Panc1 (cell line): Measurements from ENCODE around the gene LONP2. TPM values are rescaled to one million over a fixed set of nuclear protein-coding genes. Genes with fewer than 3 reads are reported as not detected.
"Not testable (repeated sequence)": the region's sequence is repeated elsewhere in the genome, so short reads cannot be mapped to it uniquely, and the experiment has no call there.

Source experiments
- ATAC-seq: fragments of 200-7000 bp; cut with Tn5 transposase; 2 replicates; pipeline ENCODE4 v1.9.1; 2020; ENCODE audit warnings: mild to moderate bottlenecking, moderate library complexity
- BruUV-seq: library from RNA; stranded (reverse); fragments of 400-500 nt; replicated peaks from 2 replicates; lab custom pipeline; 2021; lab: Mats Ljungman, UMichigan
- CTCF ChIA-PET: fragments of 300-600 bp; sonication (Branson Sonifier 250); formaldehyde crosslinking; loops from one replicate; lab custom pipeline; 2022; ENCODE audit warnings: antibody characterized with exemption; lab: Charles Lee
- POLR2A ChIA-PET: fragments of 300-600 bp; sonication (Branson Sonifier 250); formaldehyde crosslinking; loops from one replicate; lab custom pipeline; 2022; ENCODE audit warnings: antibody characterized with exemption; lab: Charles Lee
- DNase-seq: peaks from one replicate; pipeline ENCODE4 v3.0.0-alpha.2; 2010; ENCODE audit warnings: low read depth, low spot score
- H3K27ac ChIP-seq: 2 replicates; pipeline ENCODE4 v1.5.1; 2011; ENCODE audit warnings: mild to moderate bottlenecking, low read length, inconsistent platforms
- H3K27me3 ChIP-seq: fragments of 200-500 bp; sonication (Bioruptor generic); 2 replicates; pipeline ENCODE4 v1.6.0; 2014; ENCODE audit warnings: low read length, inconsistent platforms; ENCODE audit not compliant: control insufficient read depth, insufficient read depth
- H3K36me3 ChIP-seq: fragments of 200-500 bp; sonication (Bioruptor generic); 2 replicates; pipeline ENCODE4 v1.5.1; 2014; ENCODE audit warnings: inconsistent platforms, mild to moderate bottlenecking, low read length, moderate library complexity; ENCODE audit not compliant: control insufficient read depth, insufficient read depth
- H3K4me1 ChIP-seq: 2 replicates; pipeline ENCODE4 v1.5.1; 2011; ENCODE audit warnings: inconsistent platforms, mild to moderate bottlenecking, low read length, moderate library complexity; ENCODE audit not compliant: control insufficient read depth, insufficient read depth
- H3K4me3 ChIP-seq, 2 experiments: 2 replicates each; pipeline ENCODE4 v1.5.1; 2011 to 2012; ENCODE audit warnings: low read depth in 2 of 2, low read length in 2 of 2, mild to moderate bottlenecking in 2 of 2, inconsistent platforms in 1 of 2, moderate library complexity in 1 of 2
- H3K9me3 ChIP-seq: fragments of 200-500 bp; sonication (Bioruptor generic); 2 replicates; pipeline ENCODE4 v1.5.1; 2014; ENCODE audit warnings: low read depth, mild to moderate bottlenecking, inconsistent platforms, low read length, moderate library complexity; ENCODE audit not compliant: control insufficient read depth, insufficient read depth
- in situ Hi-C: cut with HindIII; loops from 2 replicates; pipeline ENCODE4 v1.10.0; 2016; ENCODE audit warnings: low sequenced_read_pairs, low pct_unique_long_range_greater_than_20kb
- intact Hi-C: fragments of 100-400 bp; cut with micrococcal nuclease; formaldehyde crosslinking; loops from one replicate; pipeline ENCODE4 v1.10.0; 2022; ENCODE audit not compliant: unreplicated experiment
- total RNA-seq: library from RNA; stranded (reverse); gene quantifications from one replicate; pipeline ENCODE4 v1.2.1, GENCODE V29; 2021; ENCODE audit not compliant: unreplicated experiment
- TF ChIP-seq, protein P1 (sequence below): fragments of 450-650 bp; IDR thresholded peaks from 2 replicates; pipeline ENCODE4 v1.5.1; 2017; ENCODE audit warnings: mild to moderate bottlenecking
- TF ChIP-seq, protein P2 (sequence below), 2 experiments: IDR thresholded peaks; 2 replicates each; pipeline ENCODE4 v1.6.1; 2011 to 2012; ENCODE audit warnings: low read depth in 2 of 2, control low read depth in 1 of 2, low read length in 1 of 2, mild to moderate bottlenecking in 1 of 2, moderate library complexity in 1 of 2; ENCODE audit not compliant: insufficient read depth in 1 of 2

The LONP2 gene
- total RNA-seq, 1 experiment from 2014 or later, result 22.9 TPM

DNA sequence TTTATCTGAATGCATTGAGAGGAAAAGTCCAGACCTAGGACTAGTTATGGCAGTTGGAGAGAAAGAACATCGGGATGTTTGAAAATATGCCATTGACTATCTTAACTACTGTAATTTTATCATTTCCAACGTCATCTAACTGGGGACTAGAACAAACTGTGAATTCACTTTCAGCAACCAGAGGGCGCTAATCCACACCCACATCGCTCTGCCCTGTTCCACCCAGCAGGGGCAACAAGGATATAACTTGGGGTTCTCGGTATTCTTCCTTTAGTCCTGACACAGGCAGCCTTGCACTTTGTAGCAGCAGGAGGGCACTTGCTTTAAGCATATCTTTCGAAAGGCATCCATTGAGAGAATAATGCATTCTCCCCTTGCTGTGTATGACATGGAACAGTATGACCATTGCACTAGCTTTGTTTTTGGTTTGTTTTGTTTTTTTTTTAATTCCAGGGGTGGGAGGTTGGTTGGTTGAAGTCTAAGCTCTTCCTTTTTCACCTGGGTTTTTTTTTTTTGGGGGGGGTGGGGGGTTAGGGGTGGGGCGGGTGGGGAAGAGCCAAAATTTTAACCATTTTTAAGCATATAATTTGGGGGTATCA is 109.6 kb downstream of the LONP2 start:
- ATAC-seq, result peak; percentile 91
- DNase-seq, result peak; percentile 24
- no TSS peak for BruUV-seq
- no peaks in the 10 kb centered on the region; the same call in 1 of the 2 replicates for H3K4me1 ChIP-seq
- intact Hi-C loops, result loop anchor here (10.0 kb wide), 1 partner anchor 171 kb away; no protein-coding TSS in a partner anchor
- CTCF ChIA-PET, result interaction anchor here (0.6 to 2.5 kb wide), 3 partner anchors 12 to 270 kb away, joined by 3 to 10 read pairs (median 4); no protein-coding TSS in a partner anchor
- H3K9me3 ChIP-seq, result no peaks in the 10 kb centered on the region
- TF ChIP-seq, protein P1, sequence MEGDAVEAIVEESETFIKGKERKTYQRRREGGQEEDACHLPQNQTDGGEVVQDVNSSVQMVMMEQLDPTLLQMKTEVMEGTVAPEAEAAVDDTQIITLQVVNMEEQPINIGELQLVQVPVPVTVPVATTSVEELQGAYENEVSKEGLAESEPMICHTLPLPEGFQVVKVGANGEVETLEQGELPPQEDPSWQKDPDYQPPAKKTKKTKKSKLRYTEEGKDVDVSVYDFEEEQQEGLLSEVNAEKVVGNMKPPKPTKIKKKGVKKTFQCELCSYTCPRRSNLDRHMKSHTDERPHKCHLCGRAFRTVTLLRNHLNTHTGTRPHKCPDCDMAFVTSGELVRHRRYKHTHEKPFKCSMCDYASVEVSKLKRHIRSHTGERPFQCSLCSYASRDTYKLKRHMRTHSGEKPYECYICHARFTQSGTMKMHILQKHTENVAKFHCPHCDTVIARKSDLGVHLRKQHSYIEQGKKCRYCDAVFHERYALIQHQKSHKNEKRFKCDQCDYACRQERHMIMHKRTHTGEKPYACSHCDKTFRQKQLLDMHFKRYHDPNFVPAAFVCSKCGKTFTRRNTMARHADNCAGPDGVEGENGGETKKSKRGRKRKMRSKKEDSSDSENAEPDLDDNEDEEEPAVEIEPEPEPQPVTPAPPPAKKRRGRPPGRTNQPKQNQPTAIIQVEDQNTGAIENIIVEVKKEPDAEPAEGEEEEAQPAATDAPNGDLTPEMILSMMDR, result peak; percentile 81
- TF ChIP-seq, protein P2, sequence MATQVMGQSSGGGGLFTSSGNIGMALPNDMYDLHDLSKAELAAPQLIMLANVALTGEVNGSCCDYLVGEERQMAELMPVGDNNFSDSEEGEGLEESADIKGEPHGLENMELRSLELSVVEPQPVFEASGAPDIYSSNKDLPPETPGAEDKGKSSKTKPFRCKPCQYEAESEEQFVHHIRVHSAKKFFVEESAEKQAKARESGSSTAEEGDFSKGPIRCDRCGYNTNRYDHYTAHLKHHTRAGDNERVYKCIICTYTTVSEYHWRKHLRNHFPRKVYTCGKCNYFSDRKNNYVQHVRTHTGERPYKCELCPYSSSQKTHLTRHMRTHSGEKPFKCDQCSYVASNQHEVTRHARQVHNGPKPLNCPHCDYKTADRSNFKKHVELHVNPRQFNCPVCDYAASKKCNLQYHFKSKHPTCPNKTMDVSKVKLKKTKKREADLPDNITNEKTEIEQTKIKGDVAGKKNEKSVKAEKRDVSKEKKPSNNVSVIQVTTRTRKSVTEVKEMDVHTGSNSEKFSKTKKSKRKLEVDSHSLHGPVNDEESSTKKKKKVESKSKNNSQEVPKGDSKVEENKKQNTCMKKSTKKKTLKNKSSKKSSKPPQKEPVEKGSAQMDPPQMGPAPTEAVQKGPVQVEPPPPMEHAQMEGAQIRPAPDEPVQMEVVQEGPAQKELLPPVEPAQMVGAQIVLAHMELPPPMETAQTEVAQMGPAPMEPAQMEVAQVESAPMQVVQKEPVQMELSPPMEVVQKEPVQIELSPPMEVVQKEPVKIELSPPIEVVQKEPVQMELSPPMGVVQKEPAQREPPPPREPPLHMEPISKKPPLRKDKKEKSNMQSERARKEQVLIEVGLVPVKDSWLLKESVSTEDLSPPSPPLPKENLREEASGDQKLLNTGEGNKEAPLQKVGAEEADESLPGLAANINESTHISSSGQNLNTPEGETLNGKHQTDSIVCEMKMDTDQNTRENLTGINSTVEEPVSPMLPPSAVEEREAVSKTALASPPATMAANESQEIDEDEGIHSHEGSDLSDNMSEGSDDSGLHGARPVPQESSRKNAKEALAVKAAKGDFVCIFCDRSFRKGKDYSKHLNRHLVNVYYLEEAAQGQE (IDR thresholded peaks at IDR 0.05; ENCODE audit: insufficient read depth in 1 of 2, low read depth in 2 of 2, low read length in 1 of 2), result no peak
- H3K27ac ChIP-seq, result no peak overlapping the region
- no peak overlapping the region for H3K4me3 ChIP-seq
- POLR2A ChIA-PET, result interaction anchor here (0.6 kb wide), 1 partner anchor 166 kb away, joined by 3 read pairs; no protein-coding TSS in a partner anchor
- 0 out of 2 replicates have a peak, but pooled peaks cover 3% of the 10 kb centered on the region for H3K36me3 ChIP-seq
- no peaks in the 10 kb centered on the region for H3K27me3 ChIP-seq
- in situ Hi-C loops, result no loop called here

DNA sequence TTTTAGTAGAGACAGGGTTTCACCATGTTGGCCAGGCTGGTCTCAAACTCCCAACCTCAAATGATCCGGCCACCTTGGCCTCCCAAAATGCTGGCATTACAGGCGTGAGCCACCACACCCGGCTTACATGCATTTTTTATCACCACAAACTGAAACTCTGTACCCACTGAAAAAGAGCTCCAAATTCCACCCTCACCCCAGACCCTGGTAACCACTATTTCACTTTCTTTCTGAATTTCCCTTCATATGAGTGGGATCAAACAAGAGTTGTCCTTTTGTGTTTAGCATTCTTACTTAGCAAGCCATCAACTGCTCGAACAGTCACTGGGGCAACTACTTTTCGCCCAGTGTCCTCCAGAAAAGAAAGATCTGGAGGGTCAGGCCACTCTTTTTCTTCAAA is 110.3 kb downstream of the LONP2 start:
- H3K9me3 ChIP-seq, in situ Hi-C loops, H3K4me3 ChIP-seq, H3K36me3 ChIP-seq, ATAC-seq, BruUV-seq, H3K27me3 ChIP-seq, H3K4me1 ChIP-seq, DNase-seq, H3K27ac ChIP-seq: not testable (repeated sequence)
- POLR2A ChIA-PET, result interaction anchor here (0.6 kb wide), 1 partner anchor 166 kb away, joined by 3 read pairs; no protein-coding TSS in a partner anchor
- CTCF ChIA-PET, result interaction anchor here (2.5 kb wide), 1 partner anchor 269 kb away, joined by 10 read pairs; no protein-coding TSS in a partner anchor
- intact Hi-C loops, result loop anchor here (10.0 kb wide), 1 partner anchor 170 kb away; no protein-coding TSS in a partner anchor
